HS-27A (cell line): ENCODE results near the gene C11orf87.

ENCODE experiments used
- DNase-seq: peaks from one replicate; pipeline ENCODE4 v3.0.0-alpha.2; 2012; ENCODE audit warnings: low read depth, missing footprints

The C11orf87 gene

GRCh38 chr11:109443052-109443451, 21.1 kb downstream of the C11orf87 start:
- no peak for DNase-seq

- DNase-seq: no peak
These were observed 32.9 kb downstream of the C11orf87 start for GRCh38 chr11:109454857-109455256.
